Activated CD8-positive, alpha-beta T cell treated with anti-CD3 and anti-CD28 coated beads for 36 hours (primary cell): ENCODE measurements around the gene VWA3B. TPM values are rescaled to one million over a fixed set of nuclear protein-coding genes. Genes with fewer than 3 reads are reported as not detected.

Experiments
- ATAC-seq: fragments of 200-7000 bp; cut with Tn5 transposase; one replicate; pipeline ENCODE4 v1.10.0; 2021; ENCODE audit warnings: mild to moderate bottlenecking, moderate library complexity
- CTCF ChIA-PET: fragments of 350-600 bp; sonication (Branson Sonifier 250); formaldehyde crosslinking; loops from one replicate; lab custom pipeline; 2021; ENCODE audit warnings: antibody characterized with exemption; lab: Charles Lee
- POLR2A ChIA-PET: fragments of 350-600 bp; sonication (Branson Sonifier 250); formaldehyde crosslinking; loops from one replicate; lab custom pipeline; 2021; ENCODE audit warnings: antibody characterized with exemption; lab: Charles Lee
- DNase-seq: peaks from one replicate; pipeline ENCODE4 v3.0.0-alpha.2; 2020
- H3K27ac Mint-ChIP-seq: one replicate; pipeline ENCODE4 v1.8.0; 2021; ENCODE audit warnings: mild to moderate bottlenecking, mixed read lengths
- H3K27me3 Mint-ChIP-seq: one replicate; pipeline ENCODE4 v1.8.0; 2021; ENCODE audit warnings: mixed read lengths
- H3K36me3 Mint-ChIP-seq: one replicate; pipeline ENCODE4 v1.8.0; 2021; ENCODE audit warnings: low read depth, mixed read lengths
- H3K4me1 Mint-ChIP-seq: one replicate; pipeline ENCODE4 v1.8.0; 2021; ENCODE audit warnings: low read depth, mixed read lengths
- H3K4me3 Mint-ChIP-seq: one replicate; pipeline ENCODE4 v1.8.0; 2021; ENCODE audit warnings: mild to moderate bottlenecking, moderate library complexity, mixed read lengths
- H3K9me3 Mint-ChIP-seq: one replicate; pipeline ENCODE4 v1.8.0; 2021; ENCODE audit warnings: mixed read lengths
- intact Hi-C: fragments of 100-400 bp; cut with micrococcal nuclease; formaldehyde crosslinking; loops from one replicate; pipeline ENCODE4 v1.10.0; 2022
- total RNA-seq, 2 experiments: library from RNA; stranded (reverse); gene quantifications; one replicate each; pipeline ENCODE4 v1.2.3, GENCODE V29; 2021
- TF ChIP-seq, protein P1 (sequence below): fragments of 200-600 bp; IDR thresholded peaks from one replicate; pipeline ENCODE4 v1.8.0; 2022; ENCODE audit warnings: antibody characterized with exemption, mild to moderate bottlenecking

The VWA3B gene
- total RNA-seq, 2 experiments from 2014 or later, result not detected

DNA sequence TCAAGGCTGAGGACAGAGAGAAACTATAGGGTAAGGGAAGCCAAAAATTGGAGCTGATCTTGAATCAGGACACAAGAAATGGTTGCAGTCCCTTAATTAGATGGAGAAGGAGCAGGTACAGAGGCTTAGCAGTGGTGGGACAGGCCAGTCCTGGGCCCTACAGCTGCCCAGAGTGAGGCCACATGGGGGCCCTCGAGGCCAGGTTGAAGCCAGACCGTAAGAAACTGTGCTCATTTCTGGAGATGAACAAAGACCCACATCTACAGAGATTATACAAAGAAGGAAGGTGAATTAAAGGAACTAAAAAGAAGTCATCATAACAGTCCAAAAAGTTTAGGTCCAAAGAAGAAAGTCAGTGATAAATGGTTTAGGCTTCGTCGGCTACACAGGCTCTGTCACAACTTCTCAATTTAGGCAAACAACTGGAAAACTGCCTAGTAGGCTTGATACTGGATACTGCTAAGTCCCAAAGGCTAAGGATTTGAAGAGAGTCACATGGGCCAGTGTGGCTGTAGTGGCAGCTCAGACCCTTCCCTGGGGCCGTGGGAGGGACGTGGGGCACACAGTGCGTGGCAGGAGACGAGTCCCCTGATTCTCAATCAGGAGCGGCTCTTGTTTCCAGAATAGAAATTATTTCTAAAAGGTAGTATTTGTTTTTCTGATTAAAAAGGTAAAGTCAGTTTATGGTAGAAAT is 208.9 kb downstream of the VWA3B start:
- Mint-ChIP-seq H3K27ac (no peak overlapping the region), H3K36me3 (no peaks in the 10 kb centered on the region), H3K4me1 (no peaks in the 10 kb centered on the region), H3K9me3 (no peaks in the 10 kb centered on the region), H3K27me3 (peaks cover 19% of the 10 kb centered on the region), H3K4me3 (no peak overlapping the region)
- intact Hi-C loops, result no loop called here
- DNase-seq (no peak), ATAC-seq (no peak)
- TF ChIP-seq, protein P1, sequence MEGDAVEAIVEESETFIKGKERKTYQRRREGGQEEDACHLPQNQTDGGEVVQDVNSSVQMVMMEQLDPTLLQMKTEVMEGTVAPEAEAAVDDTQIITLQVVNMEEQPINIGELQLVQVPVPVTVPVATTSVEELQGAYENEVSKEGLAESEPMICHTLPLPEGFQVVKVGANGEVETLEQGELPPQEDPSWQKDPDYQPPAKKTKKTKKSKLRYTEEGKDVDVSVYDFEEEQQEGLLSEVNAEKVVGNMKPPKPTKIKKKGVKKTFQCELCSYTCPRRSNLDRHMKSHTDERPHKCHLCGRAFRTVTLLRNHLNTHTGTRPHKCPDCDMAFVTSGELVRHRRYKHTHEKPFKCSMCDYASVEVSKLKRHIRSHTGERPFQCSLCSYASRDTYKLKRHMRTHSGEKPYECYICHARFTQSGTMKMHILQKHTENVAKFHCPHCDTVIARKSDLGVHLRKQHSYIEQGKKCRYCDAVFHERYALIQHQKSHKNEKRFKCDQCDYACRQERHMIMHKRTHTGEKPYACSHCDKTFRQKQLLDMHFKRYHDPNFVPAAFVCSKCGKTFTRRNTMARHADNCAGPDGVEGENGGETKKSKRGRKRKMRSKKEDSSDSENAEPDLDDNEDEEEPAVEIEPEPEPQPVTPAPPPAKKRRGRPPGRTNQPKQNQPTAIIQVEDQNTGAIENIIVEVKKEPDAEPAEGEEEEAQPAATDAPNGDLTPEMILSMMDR, result no peak
- ChIA-PET POLR2A (no interaction called here), CTCF (no interaction called here)

DNA sequence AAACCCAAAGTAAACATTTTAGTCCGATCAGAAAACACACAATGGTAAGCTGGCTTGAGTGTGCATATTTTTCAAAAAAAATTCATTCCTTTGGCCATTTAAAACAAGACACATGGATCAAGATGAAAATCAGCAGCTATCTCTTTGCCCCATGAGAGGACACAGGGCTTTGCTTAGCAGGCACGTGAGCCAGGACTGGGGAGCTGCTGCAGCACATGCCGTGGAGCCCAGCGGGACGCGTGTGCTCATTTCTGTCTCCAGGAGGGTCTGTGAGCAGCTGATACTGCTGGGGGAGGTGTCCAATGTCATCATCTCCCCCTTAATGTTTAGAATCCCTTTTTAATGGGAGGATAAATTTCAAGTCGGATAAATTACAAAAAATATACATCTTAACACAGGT is 209.5 kb downstream of the VWA3B start:
- no peak overlapping the region for H3K4me3 Mint-ChIP-seq
- intact Hi-C loops, result no loop called here
- ChIA-PET POLR2A (no interaction called here), CTCF (no interaction called here)
- peaks cover 15% of the 10 kb centered on the region for H3K27me3 Mint-ChIP-seq
- no peaks in the 10 kb centered on the region for H3K9me3 Mint-ChIP-seq
- no peak for DNase-seq
- H3K27ac Mint-ChIP-seq, result no peak overlapping the region
- H3K36me3 Mint-ChIP-seq, result no peaks in the 10 kb centered on the region
- no peaks in the 10 kb centered on the region for H3K4me1 Mint-ChIP-seq
- ATAC-seq, result no peak
- TF ChIP-seq, protein P1, result no peak

- peaks cover 17% of the 10 kb centered on the region for H3K27me3 Mint-ChIP-seq
- ChIA-PET POLR2A (no interaction called here), CTCF (interaction anchor here (1.2 kb wide), 1 partner anchor 87 kb away, joined by 4 read pairs; no protein-coding TSS in a partner anchor)
- H3K9me3 Mint-ChIP-seq, result no peaks in the 10 kb centered on the region
- no peak overlapping the region for H3K27ac Mint-ChIP-seq
- ATAC-seq, result no peak
- intact Hi-C loops, result no loop called here
- TF ChIP-seq, protein P1, result no peak
- no peaks in the 10 kb centered on the region for H3K4me1 Mint-ChIP-seq
- no peak for DNase-seq
- no peak overlapping the region for H3K4me3 Mint-ChIP-seq
- no peaks in the 10 kb centered on the region for H3K36me3 Mint-ChIP-seq
Measured at GRCh38 chr2:98297817-98298682, 211.1 kb downstream of the VWA3B start.

GRCh38 chr2:98298683-98299164 is 211.8 kb downstream of the VWA3B start:
- ATAC-seq, result no peak
- Mint-ChIP-seq H3K4me3 (no peak overlapping the region), H3K27ac (no peak overlapping the region), H3K9me3 (no peaks in the 10 kb centered on the region), H3K4me1 (no peaks in the 10 kb centered on the region), H3K36me3 (no peaks in the 10 kb centered on the region), H3K27me3 (peaks cover 17% of the 10 kb centered on the region)
- intact Hi-C loops, result no loop called here
- ChIA-PET POLR2A (no interaction called here), CTCF (interaction anchor here (1.2 kb wide), 1 partner anchor 87 kb away, joined by 4 read pairs; no protein-coding TSS in a partner anchor)
- DNase-seq, result no peak
- TF ChIP-seq, protein P1, result no peak
